ENCODE data around the gene TH.

TH gene

DNA sequence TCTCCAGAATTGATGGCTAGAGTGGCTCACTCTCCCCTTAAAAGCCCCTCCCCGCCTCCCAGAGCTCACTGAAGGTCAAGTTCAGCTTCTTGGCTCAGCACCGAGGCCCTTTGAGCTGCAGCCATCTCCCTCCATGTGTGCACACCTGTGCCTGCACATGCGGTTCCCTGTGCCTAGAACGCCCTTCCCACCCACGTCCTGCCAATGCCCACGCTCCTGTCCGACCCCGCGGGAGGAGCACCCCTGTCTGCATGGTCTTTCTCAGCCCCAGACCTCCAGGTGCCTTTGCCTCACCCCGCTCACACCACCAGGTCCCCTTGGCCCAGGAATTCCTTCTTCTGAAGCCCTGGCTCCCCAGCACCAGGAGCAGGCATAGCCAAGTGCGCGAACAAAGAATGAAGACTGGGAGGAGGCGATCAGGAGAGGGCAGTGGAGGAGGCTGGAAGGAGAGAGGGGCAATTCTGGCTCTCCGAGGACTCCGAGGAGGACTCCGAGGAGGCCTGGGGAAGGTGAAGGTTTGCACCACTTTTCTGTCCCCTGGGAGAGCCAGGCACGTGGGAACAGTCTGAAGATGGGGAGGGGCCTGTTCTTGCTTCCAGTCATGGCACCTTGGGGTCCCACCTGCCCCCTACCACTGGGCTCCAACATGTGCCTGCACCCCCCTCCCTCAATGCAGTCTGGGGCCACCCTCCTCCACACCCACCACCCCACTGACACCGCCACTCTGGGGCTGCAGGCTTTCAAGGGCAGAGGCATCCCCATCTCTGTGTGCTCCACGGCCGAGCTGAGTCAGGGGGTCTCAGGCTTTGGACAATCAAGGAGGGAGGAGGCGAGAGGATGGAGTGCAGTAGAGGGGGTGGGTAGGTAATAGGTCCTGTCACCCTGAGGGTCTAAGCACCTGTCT, 50.1 kb downstream of the TH start:
- Histone ChIP-seq H3K4me3 (no peak overlapping the region), H3K27ac (no peak overlapping the region)
- DNase-seq (ENCODE audit: low spot score) = no peak
- TF ChIP-seq, protein P1, sequence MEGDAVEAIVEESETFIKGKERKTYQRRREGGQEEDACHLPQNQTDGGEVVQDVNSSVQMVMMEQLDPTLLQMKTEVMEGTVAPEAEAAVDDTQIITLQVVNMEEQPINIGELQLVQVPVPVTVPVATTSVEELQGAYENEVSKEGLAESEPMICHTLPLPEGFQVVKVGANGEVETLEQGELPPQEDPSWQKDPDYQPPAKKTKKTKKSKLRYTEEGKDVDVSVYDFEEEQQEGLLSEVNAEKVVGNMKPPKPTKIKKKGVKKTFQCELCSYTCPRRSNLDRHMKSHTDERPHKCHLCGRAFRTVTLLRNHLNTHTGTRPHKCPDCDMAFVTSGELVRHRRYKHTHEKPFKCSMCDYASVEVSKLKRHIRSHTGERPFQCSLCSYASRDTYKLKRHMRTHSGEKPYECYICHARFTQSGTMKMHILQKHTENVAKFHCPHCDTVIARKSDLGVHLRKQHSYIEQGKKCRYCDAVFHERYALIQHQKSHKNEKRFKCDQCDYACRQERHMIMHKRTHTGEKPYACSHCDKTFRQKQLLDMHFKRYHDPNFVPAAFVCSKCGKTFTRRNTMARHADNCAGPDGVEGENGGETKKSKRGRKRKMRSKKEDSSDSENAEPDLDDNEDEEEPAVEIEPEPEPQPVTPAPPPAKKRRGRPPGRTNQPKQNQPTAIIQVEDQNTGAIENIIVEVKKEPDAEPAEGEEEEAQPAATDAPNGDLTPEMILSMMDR (IDR thresholded peaks at IDR 0.05) = no peak

DNA sequence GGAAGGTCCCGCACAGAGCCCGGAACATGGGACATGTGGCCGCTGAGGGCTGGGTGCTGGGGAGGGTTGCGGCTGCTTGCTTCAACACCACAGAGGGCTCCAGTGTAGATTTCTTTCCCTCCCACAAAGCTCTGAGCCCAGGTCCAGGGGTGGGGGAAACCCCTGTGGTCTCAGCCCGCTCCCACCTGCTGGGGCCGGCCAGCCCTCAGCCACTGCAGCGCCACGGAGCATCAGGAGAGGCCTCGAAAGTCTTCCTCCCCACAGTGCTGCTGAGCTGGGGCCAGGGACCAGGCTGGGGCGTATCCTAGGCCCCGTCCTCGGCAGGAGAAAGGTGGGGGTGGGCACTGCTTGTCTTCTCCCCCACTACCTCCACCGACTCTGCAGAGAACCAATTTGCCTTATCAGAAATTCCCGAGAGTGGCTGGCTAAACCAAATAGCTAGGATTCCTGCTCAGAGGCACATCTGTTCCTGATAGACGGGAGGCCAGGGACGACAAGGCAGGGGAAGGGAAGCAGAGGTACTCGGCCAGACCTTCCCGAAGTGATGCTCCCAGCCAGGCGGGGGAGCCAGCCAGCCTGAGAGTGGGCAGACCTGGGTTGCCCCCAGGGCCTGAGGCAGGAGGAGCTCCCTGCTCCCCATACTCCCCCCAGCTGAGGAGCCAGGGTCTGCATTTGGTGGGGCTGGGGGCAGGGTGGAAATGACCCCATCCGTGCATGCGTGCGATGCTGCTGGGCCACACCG, 51.1 kb downstream of the TH start:
- H3K4me3 ChIP-seq = no peak overlapping the region
- TF ChIP-seq, protein P1 (IDR thresholded peaks at IDR 0.05) = no peak
- no peak for DNase-seq (ENCODE audit: low spot score)
- no peak overlapping the region for H3K27ac ChIP-seq

DNA sequence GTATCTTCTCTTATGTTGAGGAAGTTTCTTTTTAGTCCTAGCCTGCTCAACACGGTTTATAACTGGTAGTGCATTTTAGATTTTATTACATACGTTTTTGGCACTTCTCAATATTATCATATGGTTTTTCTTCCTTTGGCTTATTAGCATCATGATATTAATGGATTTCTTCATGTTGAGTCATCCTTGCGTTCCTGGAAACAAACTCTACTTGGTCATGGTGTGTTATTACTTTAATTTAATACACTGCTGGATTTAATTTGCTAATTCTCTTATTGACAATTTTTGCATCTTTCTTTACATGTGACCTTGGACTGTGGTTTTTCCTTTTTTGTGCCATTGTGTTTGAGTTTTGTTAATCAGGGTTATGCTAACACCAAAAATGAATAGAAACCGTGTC, 52.9 kb downstream of the TH start:
- DNase-seq (ENCODE audit: low spot score) = no peak
- H3K4me3 ChIP-seq = no peak overlapping the region
- no peak overlapping the region for H3K27ac ChIP-seq
- TF ChIP-seq, protein P1 (IDR thresholded peaks at IDR 0.05) = no peak

DNA sequence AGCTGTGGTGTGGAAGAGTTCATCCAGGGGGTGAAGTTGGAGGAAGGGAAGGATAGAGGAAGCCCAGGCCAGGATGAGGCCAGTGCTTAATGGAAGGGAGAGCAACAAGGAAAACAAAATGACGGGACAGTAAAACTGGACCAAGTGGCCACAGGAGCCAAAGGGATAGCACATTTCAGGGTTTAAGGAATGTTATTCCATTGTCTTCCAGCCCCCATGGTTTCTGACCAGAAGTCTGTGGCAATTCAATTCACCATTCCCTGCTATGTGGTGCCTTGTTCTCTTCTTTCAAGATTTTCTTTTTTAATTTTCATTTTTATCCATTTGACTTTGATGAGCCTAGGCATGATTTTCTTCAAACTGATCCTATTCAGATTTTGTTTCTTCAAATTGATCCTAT, 54.9 kb downstream of the TH start:
- TF ChIP-seq, protein P1 (IDR thresholded peaks at IDR 0.05) = no peak
- H3K27ac ChIP-seq = no peak overlapping the region
- DNase-seq (ENCODE audit: low spot score) = no peak
- H3K4me3 ChIP-seq = no peak overlapping the region

DNA sequence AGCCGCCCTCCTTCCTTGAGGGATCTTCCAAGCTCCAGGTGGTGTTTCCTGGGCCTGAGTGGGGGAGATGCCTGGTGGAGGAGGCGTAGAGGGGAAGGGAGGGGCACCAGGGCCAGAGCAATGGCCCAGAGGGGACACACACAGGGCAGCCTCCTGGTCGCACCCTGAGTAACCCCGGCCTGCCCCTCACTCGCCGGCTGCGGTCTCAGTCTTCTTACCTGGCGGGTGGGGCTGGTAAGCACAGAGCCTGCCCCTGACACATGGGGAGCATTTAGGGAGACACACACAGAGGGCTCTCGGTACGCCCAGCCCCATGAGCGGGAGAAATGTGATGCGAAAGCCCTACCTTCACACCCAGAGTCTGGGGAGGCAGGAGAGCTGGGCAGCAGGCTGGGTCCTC, 56.3 kb downstream of the TH start:
- no peak overlapping the region for H3K4me3 ChIP-seq
- TF ChIP-seq, protein P1 (IDR thresholded peaks at IDR 0.05) = no peak
- no peak for DNase-seq (ENCODE audit: low spot score)
- H3K27ac ChIP-seq = no peak overlapping the region

DNA sequence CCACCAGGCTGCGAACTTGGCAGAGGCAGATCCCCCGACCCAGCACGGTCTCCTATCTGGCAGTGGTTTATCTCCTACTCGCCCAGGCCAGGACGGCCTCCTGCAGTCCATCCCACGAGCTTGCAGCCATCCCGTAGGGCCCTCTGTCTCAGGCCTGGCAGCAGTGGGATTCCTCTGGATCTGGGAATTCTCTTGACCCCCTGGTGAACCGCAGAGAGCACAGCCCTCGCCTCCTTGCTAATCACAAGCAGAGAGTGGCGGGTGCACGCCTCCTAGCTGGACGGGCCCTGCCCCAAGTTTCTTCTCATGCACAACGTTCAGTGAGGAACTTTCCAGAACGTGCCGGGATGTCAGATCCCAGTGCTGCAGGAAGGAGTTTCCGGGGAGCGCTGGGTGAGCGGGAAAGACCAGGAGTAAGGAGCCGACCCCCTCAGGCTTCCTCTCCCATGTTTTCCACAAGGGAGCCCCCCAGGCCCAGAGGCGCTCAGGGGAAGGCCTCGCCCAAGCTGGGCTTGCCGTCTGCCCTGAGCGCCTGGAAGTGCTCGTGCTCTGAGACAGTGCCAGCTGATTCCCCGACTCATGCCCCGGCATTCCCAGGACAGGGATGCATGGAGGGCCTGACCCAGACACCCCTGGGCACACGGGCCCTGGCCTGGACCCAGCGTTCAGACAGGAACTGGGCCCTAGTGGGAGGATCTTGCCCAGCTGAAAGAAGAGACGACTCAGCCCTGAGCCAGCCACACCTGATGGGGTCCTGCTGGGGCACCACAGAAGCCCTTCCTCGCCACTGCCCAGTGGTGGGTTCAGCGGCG, 57.0 kb downstream of the TH start:
- no peak for DNase-seq (ENCODE audit: low spot score)
- no peak overlapping the region for H3K27ac ChIP-seq
- H3K4me3 ChIP-seq = no peak overlapping the region
- TF ChIP-seq, protein P1 (IDR thresholded peaks at IDR 0.05) = no peak

All from coronary artery (tissue), 2 donors.